NCI-H1105 (cell line): Measurements from ENCODE around the gene DERA.

Experiments used
- DNase-seq: peaks from one replicate; lab custom pipeline; 2025; lab: John Stamatoyannopoulos, UW

DERA gene

GRCh38 chr12:16076970-16077522 is 165.9 kb downstream of the DERA start:
- no peak for DNase-seq

DNA sequence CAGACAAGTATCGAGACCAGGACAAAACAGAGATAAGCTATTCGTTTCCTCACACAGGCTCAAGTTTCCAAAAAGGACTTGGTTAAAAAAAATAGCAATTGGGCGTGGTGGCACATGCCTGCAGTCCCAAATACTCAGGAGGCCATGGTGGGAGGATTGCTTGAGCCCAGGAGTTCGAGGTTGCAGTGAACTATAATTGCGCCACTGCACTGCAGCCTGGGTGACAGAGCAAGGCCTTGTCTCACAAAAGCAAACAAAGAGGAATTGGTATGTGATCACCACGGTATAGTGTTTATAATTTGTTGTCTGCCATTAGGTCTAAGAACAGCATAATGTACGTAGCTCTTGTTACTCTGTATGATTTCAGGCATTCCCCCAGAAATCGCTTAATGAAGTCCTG is 175.3 kb downstream of the DERA start:
- no peak for DNase-seq

GRCh38 chr12:16086942-16087341 is 175.8 kb downstream of the DERA start:
- no peak for DNase-seq
